ENCODE results near the gene TCEA2. TPM values are rescaled to one million over a fixed set of nuclear protein-coding genes. Genes with fewer than 3 reads are reported as not detected.
"Not testable (repeated sequence)": the region's sequence is repeated elsewhere in the genome, so short reads cannot be mapped to it uniquely, and the experiment has no call there.

The TCEA2 gene
- total and polyA plus RNA-seq, 2 donors (not counting 1 experiment from before 2014, with no cell fraction given), result 58.1 to 63.9 TPM

GRCh38 chr20:64087226-64087825 is 24.3 kb downstream of the TCEA2 start:
- ATAC-seq (ENCODE audit: low read depth); H3K4me3 Mint-ChIP-seq; DNase-seq; H3K9me3 Mint-ChIP-seq (ENCODE audit: insufficient read depth); H2AFZ ChIP-seq (ENCODE audit: insufficient read depth, low read depth, low read length, poor library complexity, severe bottlenecking); H3K4me2 ChIP-seq (replicated peaks; ENCODE audit: low read depth, low read length, poor library complexity, severe bottlenecking); intact Hi-C loops (cut with micrococcal nuclease); H3K4me3 ChIP-seq (ENCODE audit: control extremely low read depth in 1 of 5, extremely low read depth in 1 of 5, insufficient read depth in 1 of 5, low read depth in 2 of 5, low read length in 4 of 5); H3K27ac ChIP-seq (ENCODE audit: low read length in 2 of 2); H3K79me2 ChIP-seq (ENCODE audit: control insufficient read depth, insufficient read depth, low read length); H3K9ac ChIP-seq (ENCODE audit: low read length); H3K27ac Mint-ChIP-seq; H3K36me3 ChIP-seq (replicated peaks in 1 of 2; ENCODE audit: control extremely low read depth in 1 of 2, control insufficient read depth in 1 of 2, extremely low read depth in 1 of 2, insufficient read depth in 2 of 2, low read length in 1 of 2): not testable (repeated sequence)
- ChIA-PET POLR2A (interaction anchor here (1.4 kb wide), 1 partner anchor 12 kb away, joined by 3 read pairs; no protein-coding TSS in a partner anchor), CTCF (interaction anchor here (1.3 to 11.8 kb wide), 2 partner anchors 31 to 47 kb away, joined by 5 to 220 read pairs; no protein-coding TSS in a partner anchor)
- Histone ChIP-seq H4K20me1 (ENCODE audit: control insufficient read depth, insufficient read depth, low read length, poor library complexity, severe bottlenecking) (peaks cover 15% of the 10 kb centered on the region), H3K4me1 (ENCODE audit: control insufficient read depth in 2 of 2, insufficient read depth in 2 of 2, low read length in 2 of 2) (peaks cover 20 to 23% of the 10 kb centered on the region in 2 donors), H3K9me3 (ENCODE audit: control extremely low read depth in 1 of 3, control insufficient read depth in 2 of 3, insufficient read depth in 1 of 3, low read length in 2 of 3) (peaks cover 0 to 18% (median 0%) of the 10 kb centered on the region in 3 donors), H3K27me3 (replicated peaks in 1 of 4; ENCODE audit: control extremely low read depth in 1 of 4, control insufficient read depth in 3 of 4, insufficient read depth in 4 of 4, low read length in 3 of 4) (peaks cover 0 to 14% (median 3%) of the 10 kb centered on the region in 4 experiments)
- Mint-ChIP-seq H3K27me3 (peaks cover 11% of the 10 kb centered on the region), H3K4me1 (peaks cover 25% of the 10 kb centered on the region)
- no CpG with 5 or more reads among the region's 36 CpGs for WGBS (ENCODE audit: insufficient coverage)

GRCh38 chr20:64088586-64088985 is 25.6 kb downstream of the TCEA2 start:
- H3K9me3 ChIP-seq (ENCODE audit: control extremely low read depth in 1 of 3, control insufficient read depth in 2 of 3, insufficient read depth in 1 of 3, low read length in 2 of 3), result peaks cover 0 to 18% (median 0%) of the 10 kb centered on the region in 3 donors
- H3K36me3 ChIP-seq (replicated peaks in 1 of 2; ENCODE audit: control extremely low read depth in 1 of 2, control insufficient read depth in 1 of 2, extremely low read depth in 1 of 2, insufficient read depth in 2 of 2, low read length in 1 of 2); DNase-seq; H3K27ac Mint-ChIP-seq; H3K4me2 ChIP-seq (replicated peaks; ENCODE audit: low read depth, low read length, poor library complexity, severe bottlenecking); H3K9me3 Mint-ChIP-seq (ENCODE audit: insufficient read depth); H3K9ac ChIP-seq (ENCODE audit: low read length); H3K27ac ChIP-seq (ENCODE audit: low read length in 2 of 2); H2AFZ ChIP-seq (ENCODE audit: insufficient read depth, low read depth, low read length, poor library complexity, severe bottlenecking); intact Hi-C loops (cut with micrococcal nuclease); H3K4me3 Mint-ChIP-seq; POLR2A ChIA-PET; H3K4me3 ChIP-seq (ENCODE audit: control extremely low read depth in 1 of 5, extremely low read depth in 1 of 5, insufficient read depth in 1 of 5, low read depth in 2 of 5, low read length in 4 of 5); ATAC-seq (ENCODE audit: low read depth); H4K20me1 ChIP-seq (ENCODE audit: control insufficient read depth, insufficient read depth, low read length, poor library complexity, severe bottlenecking); CTCF ChIA-PET; H3K79me2 ChIP-seq (ENCODE audit: control insufficient read depth, insufficient read depth, low read length): not testable (repeated sequence)
- Mint-ChIP-seq H3K4me1 (peaks cover 20% of the 10 kb centered on the region), H3K27me3 (peaks cover 11% of the 10 kb centered on the region)
- peaks cover 0 to 14% (median 3%) of the 10 kb centered on the region in 4 experiments for H3K27me3 ChIP-seq (replicated peaks in 1 of 4; ENCODE audit: control extremely low read depth in 1 of 4, control insufficient read depth in 3 of 4, insufficient read depth in 4 of 4, low read length in 3 of 4)
- H3K4me1 ChIP-seq (ENCODE audit: control insufficient read depth in 2 of 2, insufficient read depth in 2 of 2, low read length in 2 of 2), result peaks cover 9 to 18% of the 10 kb centered on the region in 2 donors

Measured in B cell (primary cell).